Lower leg skin (tissue), 3 donors: ENCODE data around the gene FAIM2.

Experiments used
- CTCF ChIP-seq, 3 donors: fragments of 450-650 bp; IDR thresholded peaks; one replicate each; pipeline ENCODE4 v1.5.1; 2016; ENCODE audit warnings: antibody characterized with exemption in 3 of 3, mild to moderate bottlenecking in 3 of 3, moderate library complexity in 2 of 3
- POLR2A ChIP-seq, 2 donors: fragments of 450-650 bp; IDR thresholded peaks; one replicate each; pipeline ENCODE4 v1.6.1; 2016 to 2017; ENCODE audit warnings: antibody characterized with exemption in 2 of 2, mild to moderate bottlenecking in 1 of 2, moderate library complexity in 1 of 2

GRCh38 chr12:49951411-49952240 lies 47.9 kb upstream of the FAIM2 start:
- TF ChIP-seq CTCF (IDR thresholded peaks at IDR 0.05): no peak
- TF ChIP-seq POLR2A (IDR thresholded peaks at IDR 0.05): no peak
